Suprapubic skin (tissue), 4 donors: ENCODE data around the gene SPDL1. TPM values are rescaled to one million over a fixed set of nuclear protein-coding genes. Genes with fewer than 3 reads are reported as not detected.

ENCODE experiments used
- DNase-seq, 2 donors: peaks; one replicate each; pipeline ENCODE4 v3.0.0-alpha.2; 2019; ENCODE audit warnings: low spot score in 2 of 2
- H3K27ac ChIP-seq: fragments of 200-600 bp; sonication (generic); one replicate; pipeline ENCODE4 v1.5.1; 2019
- H3K27me3 ChIP-seq: fragments of 200-600 bp; sonication (generic); one replicate; pipeline ENCODE4 v1.5.1; 2019
- H3K36me3 ChIP-seq: fragments of 200-600 bp; sonication (generic); one replicate; pipeline ENCODE4 v1.5.1; 2019
- H3K4me1 ChIP-seq: fragments of 200-600 bp; sonication (generic); one replicate; pipeline ENCODE4 v1.5.1; 2019
- H3K4me3 ChIP-seq: fragments of 200-600 bp; sonication (generic); one replicate; pipeline ENCODE4 v1.5.1; 2019; ENCODE audit warnings: mild to moderate bottlenecking
- H3K9me3 ChIP-seq: fragments of 200-600 bp; sonication (generic); one replicate; pipeline ENCODE4 v1.5.1; 2019
- CTCF ChIP-seq, 2 donors: fragments of 200-600 bp in 1 of 2; fragments of 450-650 bp in 1 of 2; sonication (generic) in 1 of 2; IDR thresholded peaks; one replicate each; pipeline ENCODE4 v1.5.1; 2016 to 2019; ENCODE audit warnings: antibody characterized with exemption in 2 of 2, mild to moderate bottlenecking in 1 of 2, moderate library complexity in 1 of 2
- EP300 ChIP-seq: sonication (generic); formaldehyde crosslinking; IDR thresholded peaks from one replicate; pipeline ENCODE4 v1.6.1; 2017; ENCODE audit warnings: antibody characterized with exemption
- POLR2A ChIP-seq, 2 donors: fragments of 450-650 bp; IDR thresholded peaks; one replicate each; pipeline ENCODE4 v1.6.1; 2017; ENCODE audit warnings: antibody characterized with exemption in 2 of 2, mild to moderate bottlenecking in 2 of 2, moderate library complexity in 2 of 2
- POLR2AphosphoS5 ChIP-seq, 3 donors: sonication (generic); formaldehyde crosslinking; IDR thresholded peaks; one replicate each; pipeline ENCODE4 v1.6.1; 2017; ENCODE audit warnings: antibody characterized with exemption in 3 of 3
- WGBS: methylation state at CpG from one replicate; pipeline ENCODE4 v1.1.5; 2018; 5-methylcytosine and 5-hydroxymethylcytosine counted together
- total RNA-seq, 4 donors: library from RNA; depleted of rRNA; stranded (reverse); fragments of >200 nt; gene quantifications; one replicate each; pipeline ENCODE4 v1.1.0, GENCODE V29; 2016

The SPDL1 gene
- total RNA-seq, 4 donors from 2014 or later = 6.4 to 9.4 (median 7.3) TPM

DNA sequence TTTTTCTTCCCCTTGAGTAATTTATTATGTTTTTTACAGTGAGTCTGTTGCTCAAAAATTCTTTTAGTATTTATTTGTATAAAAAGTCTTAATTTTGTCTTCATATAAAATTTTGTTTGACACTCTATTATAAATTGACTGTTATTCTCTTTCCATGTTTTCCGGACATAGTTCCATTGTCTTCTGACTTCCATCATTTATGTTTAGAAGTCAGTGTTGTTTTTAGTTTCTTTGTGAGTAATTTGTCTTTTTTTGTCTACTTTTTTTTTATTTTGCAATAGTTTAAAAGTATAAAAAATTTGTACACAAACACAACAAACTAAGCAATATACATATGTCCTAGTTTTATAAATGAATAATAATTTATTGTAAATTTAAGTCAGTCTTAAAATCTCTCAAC, 25.7 kb upstream of the SPDL1 start:
- H3K27ac ChIP-seq = no peak overlapping the region
- no peaks in the 10 kb centered on the region for H3K4me1 ChIP-seq
- DNase-seq = no peak
- H3K4me3 ChIP-seq = no peak overlapping the region
- H3K9me3 ChIP-seq = no peaks in the 10 kb centered on the region
- TF ChIP-seq EP300 = no peak
- TF ChIP-seq POLR2A (IDR thresholded peaks at IDR 0.05) = no peak
- TF ChIP-seq POLR2AphosphoS5 (IDR thresholded peaks at IDR 0.05) = no peak
- no peak for TF ChIP-seq CTCF (IDR thresholded peaks at IDR 0.05)
- whole genome bisulfite sequencing = 73% methylated on average over 1 of the region's 1 CpG
- no peaks in the 10 kb centered on the region for H3K36me3 ChIP-seq
- H3K27me3 ChIP-seq = peaks cover 4% of the 10 kb centered on the region

DNA sequence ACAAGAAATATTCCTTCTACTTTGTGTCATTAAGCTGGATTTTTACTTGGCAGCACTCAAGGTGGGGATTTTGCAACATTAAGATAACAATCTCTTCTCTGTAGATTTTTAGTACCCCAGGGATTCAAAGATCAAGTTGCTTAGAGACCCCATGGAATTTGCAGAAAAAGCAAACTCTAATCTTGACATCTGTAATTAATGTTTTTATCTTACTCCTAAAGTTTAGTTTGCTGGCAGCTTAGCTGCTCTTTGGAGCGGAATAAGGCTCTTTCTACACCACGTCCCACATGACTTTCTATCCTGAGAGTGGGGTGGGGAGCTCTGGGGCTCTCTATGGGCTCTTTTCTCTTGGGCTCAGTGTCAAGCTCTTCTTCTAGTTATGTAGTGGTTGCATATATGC, 21.7 kb upstream of the SPDL1 start:
- Histone ChIP-seq H3K27ac (no peak overlapping the region), H3K36me3 (no peaks in the 10 kb centered on the region), H3K4me3 (no peak overlapping the region), H3K27me3 (peaks cover 11% of the 10 kb centered on the region), H3K9me3 (no peaks in the 10 kb centered on the region), H3K4me1 (no peaks in the 10 kb centered on the region)
- TF ChIP-seq CTCF (IDR thresholded peaks at IDR 0.05) (no peak), EP300 (no peak), POLR2A (IDR thresholded peaks at IDR 0.05) (no peak), POLR2AphosphoS5 (IDR thresholded peaks at IDR 0.05) (no peak)
- WGBS = 5% methylated on average over 2 of the region's 2 CpGs
- no peak for DNase-seq

- Histone ChIP-seq H3K27me3 (peaks cover 13% of the 10 kb centered on the region), H3K4me1 (no peaks in the 10 kb centered on the region), H3K4me3 (no peak overlapping the region), H3K36me3 (no peaks in the 10 kb centered on the region), H3K27ac (no peak overlapping the region), H3K9me3 (no peaks in the 10 kb centered on the region)
- TF ChIP-seq EP300 = no peak
- no peak for TF ChIP-seq POLR2AphosphoS5 (IDR thresholded peaks at IDR 0.05)
- TF ChIP-seq POLR2A (IDR thresholded peaks at IDR 0.05) = no peak
- no peak for TF ChIP-seq CTCF (IDR thresholded peaks at IDR 0.05)
- 38% methylated on average over 1 of the region's 1 CpG for WGBS
- DNase-seq = no peak
These were observed 20.2 kb upstream of the SPDL1 start for GRCh38 chr5:169563369-169563768.

GRCh38 chr5:169566202-169566601, 17.4 kb upstream of the SPDL1 start:
- 54% methylated on average over 1 of the region's 1 CpG for WGBS
- Histone ChIP-seq H3K4me3 (no peak overlapping the region), H3K27me3 (peaks cover 13% of the 10 kb centered on the region), H3K27ac (no peak overlapping the region), H3K9me3 (no peaks in the 10 kb centered on the region), H3K4me1 (no peaks in the 10 kb centered on the region), H3K36me3 (no peaks in the 10 kb centered on the region)
- no peak for DNase-seq
- TF ChIP-seq POLR2AphosphoS5 (IDR thresholded peaks at IDR 0.05) = no peak
- TF ChIP-seq POLR2A (IDR thresholded peaks at IDR 0.05) = no peak
- no peak for TF ChIP-seq EP300
- TF ChIP-seq CTCF (IDR thresholded peaks at IDR 0.05) = no peak

- no peak for TF ChIP-seq POLR2A (IDR thresholded peaks at IDR 0.05)
- TF ChIP-seq CTCF (IDR thresholded peaks at IDR 0.05) = no peak
- TF ChIP-seq EP300 = no peak
- TF ChIP-seq POLR2AphosphoS5 (IDR thresholded peaks at IDR 0.05) = no peak
- Histone ChIP-seq H3K9me3 (no peaks in the 10 kb centered on the region), H3K27ac (no peak overlapping the region), H3K36me3 (no peaks in the 10 kb centered on the region), H3K4me1 (no peaks in the 10 kb centered on the region), H3K27me3 (peaks cover 13% of the 10 kb centered on the region), H3K4me3 (no peak overlapping the region)
- no peak for DNase-seq
- 53% methylated on average over 2 of the region's 2 CpGs for WGBS
These were observed 16.5 kb upstream of the SPDL1 start for GRCh38 chr5:169567079-169567478.
